Right atrium auricular region (tissue), 2 donors: ENCODE results near the gene CCDC116. TPM values are rescaled to one million over a fixed set of nuclear protein-coding genes. Genes with fewer than 3 reads are reported as not detected.
A peak's percentile ranks its signal among the peaks of the same experiment; 100 is the strongest.

Source experiments
- DNase-seq: peaks from one replicate; pipeline ENCODE4 v3.0.0-alpha.2; 2019; ENCODE audit warnings: low spot score
- H3K27ac ChIP-seq, 2 donors: fragments of 200-600 bp; sonication (generic); 1 replicate in 1 of 2; 2 replicates in 1 of 2; pipeline ENCODE4 v1.5.1; 2016 to 2019
- H3K27me3 ChIP-seq, 2 donors: fragments of 200-600 bp; sonication (generic); one replicate each; pipeline versions ENCODE4 v1.5.1 to v1.6.0; 2017 to 2019
- H3K36me3 ChIP-seq: fragments of 200-600 bp; sonication (generic); one replicate; pipeline ENCODE4 v1.5.1; 2016
- H3K4me1 ChIP-seq, 2 donors: fragments of 200-600 bp; sonication (generic); one replicate each; pipeline versions ENCODE4 v1.5.1 to v1.6.0; 2017 to 2019
- H3K4me3 ChIP-seq, 2 donors: fragments of 200-600 bp; sonication (generic); 1 replicate in 1 of 2; 2 replicates in 1 of 2; pipeline ENCODE4 v1.5.1; 2017 to 2019; ENCODE audit warnings: mild to moderate bottlenecking in 1 of 2, moderate library complexity in 1 of 2
- H3K9me3 ChIP-seq, 2 donors: fragments of 200-600 bp; sonication (generic); one replicate each; pipeline ENCODE4 v1.5.1; 2019
- total RNA-seq, 2 donors: library from RNA; depleted of rRNA; stranded (reverse); fragments of >200 nt; gene quantifications; one replicate each; pipeline ENCODE4 v1.1.0, GENCODE V29; 2016
- TF ChIP-seq, protein P1 (sequence below), 2 donors: fragments of 200-600 bp; sonication (generic); IDR thresholded peaks; one replicate each; pipeline ENCODE4 v1.5.1; 2019; ENCODE audit warnings: antibody characterized with exemption in 2 of 2

CCDC116 gene
- total RNA-seq, 2 donors from 2014 or later, result not detected

DNA sequence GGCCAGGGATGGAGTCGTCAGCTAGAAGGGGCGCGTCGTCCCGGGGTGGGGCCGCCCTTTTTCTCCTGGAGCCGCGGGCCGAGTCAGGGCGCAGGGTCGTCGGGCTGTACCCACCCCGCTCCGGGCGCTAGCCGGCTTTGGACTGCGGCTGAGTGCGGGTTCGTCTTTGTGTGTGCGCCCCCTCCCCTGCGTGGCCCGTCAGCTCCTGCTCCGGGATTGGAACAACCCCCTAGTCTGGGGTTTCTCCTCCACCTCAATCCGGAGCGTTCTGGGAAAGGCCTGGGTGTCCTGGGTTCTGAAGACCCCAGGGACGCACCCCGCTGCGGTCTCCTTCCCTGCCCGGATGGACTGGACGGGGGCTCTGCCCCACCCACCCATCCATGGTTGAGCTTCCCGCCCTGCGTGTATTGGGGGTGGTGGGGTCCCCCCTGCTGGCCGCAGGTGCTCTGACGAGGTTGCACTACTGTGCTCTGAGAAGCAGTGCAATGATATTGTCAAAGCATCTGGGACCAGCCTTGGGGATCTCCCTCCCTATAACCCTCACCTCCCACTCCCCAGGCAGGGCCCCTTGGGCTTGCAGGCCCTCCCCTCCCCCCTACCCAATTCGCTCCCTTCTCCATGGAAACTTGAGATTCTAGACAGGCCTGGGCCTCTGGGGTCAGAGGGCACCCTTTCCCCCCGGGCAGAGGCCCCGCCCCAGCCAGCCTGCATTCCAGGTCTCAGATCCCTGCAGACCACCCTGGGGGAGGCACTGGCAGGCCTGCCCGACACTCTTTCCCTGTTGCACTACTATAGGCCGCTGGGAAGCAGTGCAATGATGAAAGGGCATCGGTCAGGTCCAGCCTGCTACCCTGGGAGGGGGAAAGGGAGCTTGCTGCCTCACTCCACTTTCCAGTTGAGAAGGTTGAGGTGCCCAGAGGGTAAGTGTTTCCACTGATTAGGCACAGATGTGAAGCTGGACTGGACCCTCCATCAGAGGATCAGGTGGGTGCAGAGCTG lies 20.3 kb downstream of the CCDC116 start:
- Histone ChIP-seq H3K27me3 (no peaks in the 10 kb centered on the region), H3K4me1 (peaks cover 0 to 29% of the 10 kb centered on the region in 2 donors), H3K9me3 (no peaks in the 10 kb centered on the region), H3K27ac (peak overlapping the region in 1 of 2 donors; percentile 42), H3K4me3 (peak overlapping the region; percentile 47 to 69), H3K36me3 (no peaks in the 10 kb centered on the region)
- TF ChIP-seq, protein P1, sequence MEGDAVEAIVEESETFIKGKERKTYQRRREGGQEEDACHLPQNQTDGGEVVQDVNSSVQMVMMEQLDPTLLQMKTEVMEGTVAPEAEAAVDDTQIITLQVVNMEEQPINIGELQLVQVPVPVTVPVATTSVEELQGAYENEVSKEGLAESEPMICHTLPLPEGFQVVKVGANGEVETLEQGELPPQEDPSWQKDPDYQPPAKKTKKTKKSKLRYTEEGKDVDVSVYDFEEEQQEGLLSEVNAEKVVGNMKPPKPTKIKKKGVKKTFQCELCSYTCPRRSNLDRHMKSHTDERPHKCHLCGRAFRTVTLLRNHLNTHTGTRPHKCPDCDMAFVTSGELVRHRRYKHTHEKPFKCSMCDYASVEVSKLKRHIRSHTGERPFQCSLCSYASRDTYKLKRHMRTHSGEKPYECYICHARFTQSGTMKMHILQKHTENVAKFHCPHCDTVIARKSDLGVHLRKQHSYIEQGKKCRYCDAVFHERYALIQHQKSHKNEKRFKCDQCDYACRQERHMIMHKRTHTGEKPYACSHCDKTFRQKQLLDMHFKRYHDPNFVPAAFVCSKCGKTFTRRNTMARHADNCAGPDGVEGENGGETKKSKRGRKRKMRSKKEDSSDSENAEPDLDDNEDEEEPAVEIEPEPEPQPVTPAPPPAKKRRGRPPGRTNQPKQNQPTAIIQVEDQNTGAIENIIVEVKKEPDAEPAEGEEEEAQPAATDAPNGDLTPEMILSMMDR (IDR thresholded peaks at IDR 0.05), result no peak
- no peak for DNase-seq

DNA sequence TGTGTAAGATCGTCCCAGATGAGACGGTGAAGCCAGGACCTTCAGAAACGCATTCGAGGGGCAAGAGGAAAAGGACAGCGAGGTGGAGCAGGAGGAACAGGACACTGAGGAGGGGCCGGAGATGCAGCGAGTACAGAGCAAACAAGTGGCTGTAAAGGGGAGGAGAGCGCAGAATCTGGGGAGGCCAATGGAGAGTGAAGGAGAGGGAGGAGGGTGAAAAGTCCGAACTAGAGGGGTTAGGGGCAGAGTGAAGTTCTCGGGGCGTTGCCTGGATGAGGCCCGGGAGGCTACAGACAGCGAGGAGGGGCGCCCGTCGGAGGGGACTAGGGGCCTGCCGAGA lies 24.4 kb downstream of the CCDC116 start:
- Histone ChIP-seq H3K36me3 (no peaks in the 10 kb centered on the region), H3K27ac (no peak overlapping the region), H3K4me1 (peaks cover 0 to 21% of the 10 kb centered on the region in 2 donors), H3K27me3 (no peaks in the 10 kb centered on the region), H3K9me3 (no peaks in the 10 kb centered on the region), H3K4me3 (peak overlapping the region; percentile 50 to 56)
- DNase-seq, result no peak
- TF ChIP-seq, protein P1 (IDR thresholded peaks at IDR 0.05), result no peak

DNA sequence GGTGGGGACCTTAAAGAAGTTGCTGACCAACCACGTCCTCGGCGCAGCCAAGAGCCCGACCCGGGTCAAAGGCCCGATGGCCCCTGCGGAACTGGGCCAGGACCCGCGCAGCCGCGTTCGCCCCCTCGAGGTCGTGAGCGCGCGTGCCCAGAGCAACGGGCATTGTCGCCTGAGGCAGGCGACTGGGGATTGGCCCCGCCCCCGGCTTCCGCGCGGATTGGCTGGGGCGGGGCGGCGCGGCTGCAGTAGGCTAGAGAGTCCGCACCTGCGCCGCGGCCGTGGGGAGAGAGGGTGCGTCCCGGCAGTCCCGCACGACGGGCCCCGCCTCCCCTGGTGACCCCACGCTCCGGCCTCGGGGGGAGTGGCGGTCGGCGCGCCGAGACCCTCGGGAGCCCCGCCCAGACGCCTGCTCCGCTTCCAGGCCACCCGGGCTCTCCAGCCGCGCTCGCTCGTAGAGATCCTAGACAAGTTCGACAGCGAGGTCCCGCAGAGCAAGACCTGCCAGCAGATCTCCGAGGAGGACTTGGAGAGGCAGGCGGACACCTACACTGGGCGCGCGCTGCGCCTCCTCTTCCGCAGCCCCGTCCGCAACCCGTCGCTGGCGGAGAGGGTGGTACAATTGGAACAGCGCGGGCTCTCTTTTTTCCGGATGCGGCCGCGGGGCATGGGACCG lies 24.9 kb downstream of the CCDC116 start:
- Histone ChIP-seq H3K36me3 (no peaks in the 10 kb centered on the region), H3K27ac (no peak overlapping the region), H3K4me3 (peak overlapping the region; percentile 50 to 56), H3K27me3 (no peaks in the 10 kb centered on the region), H3K9me3 (no peaks in the 10 kb centered on the region), H3K4me1 (peaks cover 0 to 17% of the 10 kb centered on the region in 2 donors)
- DNase-seq, result no peak
- TF ChIP-seq, protein P1 (IDR thresholded peaks at IDR 0.05), result no peak

DNA sequence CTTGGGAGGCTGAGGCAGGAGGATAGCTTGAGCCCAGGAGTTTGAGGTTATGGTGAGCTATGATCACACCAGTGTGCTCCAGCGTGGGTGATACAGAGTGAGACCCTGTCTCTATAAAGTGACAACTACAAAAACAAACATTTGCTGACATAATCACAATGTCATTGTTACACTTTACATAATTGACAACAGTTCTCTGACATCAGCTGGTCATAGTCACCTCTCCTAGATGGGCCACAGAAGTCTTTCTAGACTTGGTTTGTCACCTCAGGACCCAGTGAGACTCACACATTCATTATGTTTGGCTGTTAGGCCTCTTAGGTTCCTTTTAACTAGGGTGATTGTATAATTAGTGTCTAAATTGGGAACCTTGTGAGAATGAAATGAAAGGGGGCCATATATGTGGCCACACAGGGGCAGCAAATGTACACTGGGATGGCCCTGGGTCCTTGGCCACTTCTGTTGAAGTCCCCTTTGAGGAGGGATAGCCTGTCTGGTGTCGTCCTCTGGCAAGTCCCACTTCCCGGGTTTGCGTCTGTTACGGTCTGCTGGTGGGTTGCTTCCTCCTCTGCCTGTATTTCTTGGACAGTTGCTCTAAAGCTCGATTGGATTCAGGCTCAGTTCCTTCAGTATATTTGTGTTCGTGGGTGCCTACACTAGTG lies 27.4 kb downstream of the CCDC116 start:
- TF ChIP-seq, protein P1 (IDR thresholded peaks at IDR 0.05), result no peak
- H3K36me3 ChIP-seq, result no peaks in the 10 kb centered on the region
- H3K27me3 ChIP-seq, result no peaks in the 10 kb centered on the region
- no peak overlapping the region for H3K4me3 ChIP-seq
- no peak for DNase-seq
- H3K27ac ChIP-seq, result no peak overlapping the region
- no peaks in the 10 kb centered on the region for H3K9me3 ChIP-seq
- peaks cover 0 to 13% of the 10 kb centered on the region in 2 donors for H3K4me1 ChIP-seq

DNA sequence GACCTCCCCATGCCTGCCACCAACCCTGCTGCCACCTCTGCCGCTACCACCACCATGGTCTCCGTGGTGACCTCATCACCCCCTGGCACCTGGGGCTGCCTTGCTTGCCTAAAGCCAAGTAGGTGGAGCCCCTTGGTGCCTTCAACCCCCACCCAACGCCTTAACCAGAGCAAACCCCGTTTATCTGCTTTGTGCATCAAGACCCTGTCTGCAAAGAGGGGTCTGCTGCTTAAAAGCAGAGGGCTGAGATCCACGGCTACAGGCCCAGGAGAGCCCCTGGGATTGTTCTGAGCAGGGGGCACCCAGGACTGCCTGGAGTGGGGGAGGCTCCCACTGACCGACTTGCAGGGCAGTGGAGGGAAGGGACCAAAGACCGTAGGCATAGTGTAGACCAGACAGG lies 28.3 kb downstream of the CCDC116 start:
- no peak overlapping the region for H3K27ac ChIP-seq
- TF ChIP-seq, protein P1 (IDR thresholded peaks at IDR 0.05), result no peak
- H3K36me3 ChIP-seq, result no peaks in the 10 kb centered on the region
- no peaks in the 10 kb centered on the region for H3K27me3 ChIP-seq
- no peak for DNase-seq
- no peaks in the 10 kb centered on the region for H3K9me3 ChIP-seq
- H3K4me1 ChIP-seq, result peaks cover 0 to 19% of the 10 kb centered on the region in 2 donors
- no peak overlapping the region for H3K4me3 ChIP-seq
